AG04450 (cell line): ENCODE measurements around the gene STK4. TPM values are rescaled to one million over a fixed set of nuclear protein-coding genes. Genes with fewer than 3 reads are reported as not detected.

Experiments
- CTCF ChIA-PET: fragments of 300-600, 350-600 bp; formaldehyde crosslinking; extraction: SDS; loops from one replicate; lab custom pipeline; 2022; ENCODE audit warnings: antibody characterized with exemption, inconsistent platforms; lab: Charles Lee
- POLR2A ChIA-PET: fragments of 350-600 bp; formaldehyde crosslinking; extraction: SDS; loops from one replicate; lab custom pipeline; 2021; ENCODE audit warnings: antibody characterized with exemption, inconsistent platforms; lab: Yijun Ruan, JAX
- DNase-seq: peaks from one replicate; pipeline ENCODE4 v3.0.0-alpha.2; 2011; ENCODE audit warnings: low read depth, low spot score
- H3K27ac ChIP-seq: one replicate; pipeline ENCODE4 v1.5.1; 2012; ENCODE audit warnings: low read depth, low read length, control low read depth
- H3K27me3 ChIP-seq: one replicate; pipeline ENCODE4 v1.6.0; 2012; ENCODE audit warnings: low read length; ENCODE audit not compliant: control insufficient read depth, insufficient read depth
- H3K4me3 ChIP-seq: 2 replicates; pipeline ENCODE4 v1.5.1; 2011; ENCODE audit warnings: mild to moderate bottlenecking, low read depth, low read length, control low read depth
- H3K9me3 ChIP-seq: 2 replicates; pipeline ENCODE4 v1.5.1; 2012; ENCODE audit warnings: low read length; ENCODE audit not compliant: control insufficient read depth, insufficient read depth
- polyA plus RNA-seq: library from polyadenylated mRNA; depleted of rRNA; stranded (reverse); fragments of >200 nt; gene quantifications from 2 replicates; pipeline ENCODE4 v1.2.3, GENCODE V29; 2011
- TF ChIP-seq, protein P1 (sequence below): IDR thresholded peaks from 2 replicates; pipeline ENCODE4 v1.5.1; 2011; ENCODE audit warnings: low read depth, low read length, control low read depth, inconsistent platforms

Gene STK4
- polyA plus RNA-seq, 1 experiment, result 25.1 TPM

- Histone ChIP-seq H3K9me3 (no peaks in the 10 kb centered on the region), H3K27ac (no peak overlapping the region), H3K4me3 (peak overlapping the region; percentile 95), H3K27me3 (no peaks in the 10 kb centered on the region)
- CTCF ChIA-PET, result interaction anchor here (0.7 to 3.3 kb wide), 7 partner anchors 13 to 328 kb away, joined by 3 to 11 read pairs (median 4); no protein-coding TSS in a partner anchor
- POLR2A ChIA-PET, result no interaction called here
- TF ChIP-seq, protein P1, sequence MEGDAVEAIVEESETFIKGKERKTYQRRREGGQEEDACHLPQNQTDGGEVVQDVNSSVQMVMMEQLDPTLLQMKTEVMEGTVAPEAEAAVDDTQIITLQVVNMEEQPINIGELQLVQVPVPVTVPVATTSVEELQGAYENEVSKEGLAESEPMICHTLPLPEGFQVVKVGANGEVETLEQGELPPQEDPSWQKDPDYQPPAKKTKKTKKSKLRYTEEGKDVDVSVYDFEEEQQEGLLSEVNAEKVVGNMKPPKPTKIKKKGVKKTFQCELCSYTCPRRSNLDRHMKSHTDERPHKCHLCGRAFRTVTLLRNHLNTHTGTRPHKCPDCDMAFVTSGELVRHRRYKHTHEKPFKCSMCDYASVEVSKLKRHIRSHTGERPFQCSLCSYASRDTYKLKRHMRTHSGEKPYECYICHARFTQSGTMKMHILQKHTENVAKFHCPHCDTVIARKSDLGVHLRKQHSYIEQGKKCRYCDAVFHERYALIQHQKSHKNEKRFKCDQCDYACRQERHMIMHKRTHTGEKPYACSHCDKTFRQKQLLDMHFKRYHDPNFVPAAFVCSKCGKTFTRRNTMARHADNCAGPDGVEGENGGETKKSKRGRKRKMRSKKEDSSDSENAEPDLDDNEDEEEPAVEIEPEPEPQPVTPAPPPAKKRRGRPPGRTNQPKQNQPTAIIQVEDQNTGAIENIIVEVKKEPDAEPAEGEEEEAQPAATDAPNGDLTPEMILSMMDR, result no peak
- DNase-seq, result no peak
Observed at GRCh38 chr20:44965651-44966029, 672 bp upstream of the STK4 start.

DNA sequence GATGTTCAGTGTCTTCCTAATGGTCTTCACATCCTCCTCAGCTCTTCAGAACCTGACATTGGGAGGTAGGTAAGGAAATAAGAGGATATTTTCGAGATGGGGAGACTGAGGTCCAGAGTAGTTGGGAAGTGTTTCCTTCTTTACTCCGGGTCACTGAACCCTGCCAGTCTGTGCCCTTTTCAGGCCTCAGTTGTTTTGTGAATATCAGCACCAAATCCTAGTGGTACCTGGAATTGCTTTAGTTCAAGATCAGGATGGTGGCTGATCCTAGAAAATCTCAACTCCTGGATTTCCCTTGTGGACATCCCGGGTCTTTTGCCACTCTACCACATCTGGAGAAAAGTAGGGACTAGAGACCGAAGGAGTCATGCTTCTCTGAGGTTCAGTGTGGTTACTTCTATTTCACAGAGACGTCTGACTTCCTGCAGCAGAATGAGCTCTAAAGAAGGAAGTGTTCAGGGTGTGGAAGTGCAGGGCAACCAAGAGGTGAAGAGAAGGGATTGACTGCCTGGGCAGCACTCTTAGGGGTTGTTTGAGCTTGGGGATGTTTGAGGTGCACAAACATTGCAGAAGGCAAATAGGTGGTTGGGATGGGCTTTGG, 995 bp downstream of the STK4 start:
- CTCF ChIA-PET, result interaction anchor here (1.2 to 3.3 kb wide), 2 partner anchors 44 to 129 kb away, joined by 3 to 11 read pairs; no protein-coding TSS in a partner anchor
- POLR2A ChIA-PET, result no interaction called here
- no peak for DNase-seq
- Histone ChIP-seq H3K27ac (no peak overlapping the region), H3K9me3 (no peaks in the 10 kb centered on the region), H3K4me3 (peak overlapping the region; percentile 95), H3K27me3 (no peaks in the 10 kb centered on the region)
- TF ChIP-seq, protein P1, result no peak

DNA sequence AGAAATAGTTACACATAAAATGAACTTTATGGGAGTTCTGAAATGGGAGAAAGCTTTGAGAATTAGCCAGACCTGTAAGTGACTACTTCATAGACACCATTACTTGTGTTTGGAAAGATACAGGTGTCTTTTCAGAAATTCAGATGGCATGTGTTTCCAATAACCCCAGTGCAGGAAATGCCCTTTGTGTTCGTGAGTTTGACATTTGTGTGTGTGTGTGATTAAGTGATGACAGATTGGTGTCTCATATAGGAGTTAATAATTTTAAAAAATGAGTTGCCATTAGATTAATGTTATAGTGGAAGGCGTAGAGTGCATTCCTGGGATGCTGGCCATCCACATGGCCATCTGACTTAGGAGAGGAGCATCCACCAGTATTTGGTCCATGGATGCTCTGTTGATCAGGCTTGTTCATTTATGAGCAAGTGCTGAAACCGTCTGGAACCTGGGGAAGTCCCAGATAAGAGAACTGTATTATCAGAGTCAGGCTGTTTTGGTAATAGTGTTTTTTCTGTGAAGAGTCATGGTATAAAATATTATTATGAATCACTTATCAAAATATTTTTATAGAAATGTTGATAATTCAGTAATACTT, 3.1 kb downstream of the STK4 start:
- POLR2A ChIA-PET, result no interaction called here
- H3K9me3 ChIP-seq, result no peaks in the 10 kb centered on the region
- CTCF ChIA-PET, result no interaction called here
- no peaks in the 10 kb centered on the region for H3K27me3 ChIP-seq
- no peak overlapping the region for H3K27ac ChIP-seq
- H3K4me3 ChIP-seq, result no peak overlapping the region
- DNase-seq, result no peak
- TF ChIP-seq, protein P1, result no peak

GRCh38 chr20:44970243-44970757, 4.0 kb downstream of the STK4 start:
- TF ChIP-seq, protein P1, result no peak
- Histone ChIP-seq H3K27me3 (no peaks in the 10 kb centered on the region), H3K4me3 (no peak overlapping the region), H3K9me3 (no peaks in the 10 kb centered on the region), H3K27ac (no peak overlapping the region)
- ChIA-PET CTCF (interaction anchor here (0.6 to 1.9 kb wide), 4 partner anchors 41 to 320 kb away, joined by 3 to 6 read pairs (median 4); no protein-coding TSS in a partner anchor), POLR2A (no interaction called here)
- no peak for DNase-seq

DNA sequence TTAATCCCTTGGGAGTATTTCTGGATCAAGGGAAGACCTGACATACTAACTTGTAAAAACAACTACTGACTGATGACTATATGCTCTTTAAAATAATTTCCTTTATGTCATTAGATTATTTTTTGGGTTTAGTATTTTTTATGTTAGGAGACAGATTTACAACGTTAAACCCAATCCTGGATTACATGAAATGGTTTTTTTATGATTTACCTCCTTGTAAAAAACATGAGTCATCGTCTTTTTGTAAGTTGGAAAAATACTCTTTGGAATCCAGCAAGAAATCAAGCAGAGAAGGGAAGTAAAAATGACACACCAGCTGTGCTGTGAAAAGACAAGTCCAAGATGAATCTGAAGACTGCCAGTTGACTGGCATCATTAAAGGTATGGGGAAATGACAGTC, 6.7 kb downstream of the STK4 start:
- ChIA-PET POLR2A (no interaction called here), CTCF (interaction anchor here (1.8 kb wide), 1 partner anchor 38 kb away, joined by 7 read pairs; no protein-coding TSS in a partner anchor)
- H3K4me3 ChIP-seq, result no peak overlapping the region
- no peaks in the 10 kb centered on the region for H3K27me3 ChIP-seq
- H3K9me3 ChIP-seq, result no peaks in the 10 kb centered on the region
- TF ChIP-seq, protein P1, result no peak
- no peak for DNase-seq
- H3K27ac ChIP-seq, result no peak overlapping the region
